ENCODE data around the gene UNC93B1. TPM values are rescaled to one million over a fixed set of nuclear protein-coding genes. Genes with fewer than 3 reads are reported as not detected.
"Not testable (repeated sequence)": the region's sequence is repeated elsewhere in the genome, so short reads cannot be mapped to it uniquely, and the experiment has no call there.

UNC93B1 gene
- total RNA-seq, 8 experiments from 2014 or later = 2.1 to 17.3 (median 6.3) TPM

DNA sequence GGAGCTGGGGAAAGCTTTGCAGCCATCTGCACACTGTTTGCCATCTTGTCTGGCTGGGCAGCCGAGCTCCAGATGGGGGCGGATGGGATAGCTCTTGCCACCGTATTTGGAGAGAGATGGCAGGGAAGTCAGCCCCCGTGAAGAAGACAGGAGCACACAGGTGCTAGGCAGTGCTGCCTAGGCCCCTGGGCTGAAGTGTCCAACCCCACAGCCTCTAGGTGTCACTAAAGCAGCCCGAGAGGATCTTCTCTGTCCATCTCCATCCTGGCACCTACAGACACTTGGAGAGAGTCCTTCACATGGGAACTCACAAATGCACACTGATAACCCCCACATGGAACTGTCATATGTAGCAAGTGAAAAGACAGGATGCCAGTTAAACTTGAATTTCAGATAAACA is 60.5 kb downstream of the UNC93B1 start:
- H3K4me1 ChIP-seq (replicated peaks in 1 of 2); ATAC-seq (replicated peaks in 6 of 8); H3K4me3 ChIP-seq; in situ Hi-C loops (cut with MboI; ENCODE audit: low pct_unique_long_range_greater_than_20kb in 2 of 9, low sequenced_read_pairs in 9 of 9, unreplicated experiment in 9 of 9): not testable (repeated sequence)
- H3K27ac ChIP-seq = peak overlapping the region in 1 of 2 donors; percentile 28
- no CpG with 5 or more reads among the region's 5 CpGs for WGBS, 10 experiments

Other genes starting within 250 kb of the UNC93B1 start
- 10 to 100 TPM in 2 of 8 experiments, 1 to 10 TPM in 4, under 1 TPM in 2; 0.71 to 23.1 (median 3.4) TPM for gene ALDH3B1, start 6.2 kb upstream of the UNC93B1 start, total RNA-seq
- 100 to 1,000 TPM; 139 to 265 (median 167) TPM for gene NDUFS8, start 26.6 kb upstream of the UNC93B1 start, total RNA-seq
- gene TCIRG1, start 34.9 kb upstream of the UNC93B1 start, total RNA-seq = 10 to 100 TPM in 3 of 8 experiments, 1 to 10 TPM in 5; 1.2 to 56.5 (median 4.4) TPM
- 10 to 100 TPM; 13.3 to 41.6 (median 31.8) TPM for gene CHKA, start 117.3 kb upstream of the UNC93B1 start, total RNA-seq
- 10 to 100 TPM; 12.4 to 69.1 (median 55.4) TPM for gene KMT5B, start 209.2 kb upstream of the UNC93B1 start, total RNA-seq